Spinal cord (tissue), 10 donors: ENCODE results near the gene SMYD2. TPM values are rescaled to one million over a fixed set of nuclear protein-coding genes. Genes with fewer than 3 reads are reported as not detected.

ENCODE experiments used
- DNase-seq, 6 donors: peaks; one replicate each; pipeline versions ENCODE4 v3.0.0 to v3.0.0-alpha.2; 2013 to 2015; ENCODE audit warnings: low spot score in 6 of 6, low read depth in 4 of 6
- H3K27ac ChIP-seq: one replicate; pipeline ENCODE4 v1.5.1; 2013; ENCODE audit warnings: low read depth, low read length, control low read depth
- H3K27me3 ChIP-seq: one replicate; pipeline ENCODE4 v1.6.1; 2013; ENCODE audit warnings: low read length; ENCODE audit not compliant: control insufficient read depth, insufficient read depth
- H3K36me3 ChIP-seq: one replicate; pipeline ENCODE4 v1.6.1; 2013; ENCODE audit warnings: low read length; ENCODE audit not compliant: control insufficient read depth, insufficient read depth
- H3K4me1 ChIP-seq: one replicate; pipeline ENCODE4 v1.6.1; 2013; ENCODE audit warnings: low read length; ENCODE audit not compliant: control insufficient read depth, insufficient read depth
- H3K4me3 ChIP-seq: one replicate; pipeline ENCODE4 v1.5.1; 2013; ENCODE audit warnings: low read depth, low read length, control low read depth
- H3K9me3 ChIP-seq: one replicate; pipeline ENCODE4 v1.6.1; 2013; ENCODE audit warnings: low read length; ENCODE audit not compliant: control insufficient read depth, insufficient read depth
- WGBS: methylation state at CpG from one replicate; pipeline ENCODE4 v1.1.5; 2013; ENCODE audit warnings: missing lambda C conversion rate; ENCODE audit not compliant: insufficient coverage; 5-methylcytosine and 5-hydroxymethylcytosine counted together
- polyA plus RNA-seq, 2 donors: library from polyadenylated mRNA; unstranded; fragments of 120-200 nt; gene quantifications; one replicate each; pipeline ENCODE4 v1.2.1, GENCODE V29; 2013; ENCODE audit not compliant: insufficient read length in 2 of 2
- total RNA-seq, 2 donors: library from RNA; depleted of rRNA in 1 of 2; stranded (reverse); fragments of 120-200 nt in 1 of 2; fragments of >200 nt in 1 of 2; gene quantifications; one replicate each; pipeline versions ENCODE4 v1.2.3 to v1.2.4, GENCODE V29; 2013 to 2014
- donor health status: healthy.

Gene SMYD2
- total and polyA plus RNA-seq, 4 donors, result 36.7 to 65.1 (median 52.2) TPM

- Histone ChIP-seq H3K9me3 (no peaks in the 10 kb centered on the region), H3K27me3 (no peaks in the 10 kb centered on the region), H3K27ac (no peak overlapping the region), H3K4me1 (no peaks in the 10 kb centered on the region), H3K4me3 (no peak overlapping the region), H3K36me3 (no peaks in the 10 kb centered on the region)
- WGBS, result 85% methylated on average over 10 of the region's 10 CpGs
- no peak for DNase-seq
Observed at GRCh38 chr1:214312530-214313051, 31.6 kb downstream of the SMYD2 start.

DNA sequence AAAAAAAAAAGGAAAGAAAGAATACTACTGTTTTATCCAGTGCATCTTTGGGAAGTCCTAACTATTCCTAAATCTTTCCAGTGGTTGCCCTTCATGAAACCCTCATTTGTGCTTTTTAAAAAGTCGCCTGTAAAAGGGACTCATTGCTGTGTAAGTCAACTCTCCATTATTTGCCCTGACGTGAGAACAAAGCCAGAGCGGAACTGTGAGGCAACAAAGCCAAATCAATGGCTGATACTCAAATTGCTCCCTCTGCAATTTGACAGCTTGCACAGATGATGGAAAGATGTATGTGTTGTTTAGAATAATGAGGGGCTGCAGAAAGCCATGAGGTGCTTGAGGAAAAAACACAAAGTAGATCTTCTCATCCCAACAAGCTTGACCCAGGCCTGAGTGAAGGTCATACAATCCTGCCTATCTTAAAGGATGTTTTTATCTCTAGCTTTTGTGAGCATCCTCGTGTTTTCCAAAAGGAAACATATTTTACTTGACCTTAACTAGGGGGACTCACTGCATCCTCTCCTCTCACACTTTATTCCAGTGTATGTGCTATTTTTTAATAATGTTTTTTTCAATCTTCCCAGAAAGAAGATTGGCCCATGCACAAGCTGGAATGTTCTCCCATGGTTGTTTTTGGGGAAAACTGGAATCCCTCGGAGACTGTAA, 33.4 kb downstream of the SMYD2 start:
- Histone ChIP-seq H3K9me3 (no peaks in the 10 kb centered on the region), H3K4me1 (peaks cover 4% of the 10 kb centered on the region), H3K27me3 (no peaks in the 10 kb centered on the region), H3K4me3 (no peak overlapping the region), H3K36me3 (peaks cover 2% of the 10 kb centered on the region), H3K27ac (no peak overlapping the region)
- no peak for DNase-seq
- 34% methylated on average over 4 of the region's 5 CpGs for WGBS

GRCh38 chr1:214316593-214316992, 35.6 kb downstream of the SMYD2 start:
- no peaks in the 10 kb centered on the region for H3K9me3 ChIP-seq
- no peak overlapping the region for H3K4me3 ChIP-seq
- no peak for DNase-seq
- peaks cover 2% of the 10 kb centered on the region for H3K36me3 ChIP-seq
- peaks cover 4% of the 10 kb centered on the region for H3K4me1 ChIP-seq
- 90% methylated on average over 5 of the region's 5 CpGs for WGBS
- H3K27me3 ChIP-seq, result no peaks in the 10 kb centered on the region
- no peak overlapping the region for H3K27ac ChIP-seq

GRCh38 chr1:214317300-214317699, 36.3 kb downstream of the SMYD2 start:
- Histone ChIP-seq H3K9me3 (no peaks in the 10 kb centered on the region), H3K27ac (no peak overlapping the region), H3K27me3 (no peaks in the 10 kb centered on the region), H3K4me1 (peaks cover 4% of the 10 kb centered on the region), H3K4me3 (no peak overlapping the region), H3K36me3 (peaks cover 2% of the 10 kb centered on the region)
- 21% methylated on average over 3 of the region's 4 CpGs for WGBS
- no peak for DNase-seq

GRCh38 chr1:214317734-214318133, 36.8 kb downstream of the SMYD2 start:
- no peaks in the 10 kb centered on the region for H3K27me3 ChIP-seq
- peaks cover 2% of the 10 kb centered on the region for H3K36me3 ChIP-seq
- 50% methylated on average over 2 of the region's 5 CpGs for WGBS
- H3K4me1 ChIP-seq, result peaks cover 4% of the 10 kb centered on the region
- H3K4me3 ChIP-seq, result peak overlapping the region; percentile 28
- no peak overlapping the region for H3K27ac ChIP-seq
- no peak for DNase-seq
- no peaks in the 10 kb centered on the region for H3K9me3 ChIP-seq

- no peak overlapping the region for H3K27ac ChIP-seq
- no peak for DNase-seq
- 26% methylated on average over 6 of the region's 6 CpGs for WGBS
- no peaks in the 10 kb centered on the region for H3K27me3 ChIP-seq
- no peaks in the 10 kb centered on the region for H3K9me3 ChIP-seq
- no peak overlapping the region for H3K4me3 ChIP-seq
- H3K4me1 ChIP-seq, result peaks cover 4% of the 10 kb centered on the region
- H3K36me3 ChIP-seq, result peaks cover 2% of the 10 kb centered on the region
Observed at GRCh38 chr1:214318356-214318755, 37.4 kb downstream of the SMYD2 start.

DNA sequence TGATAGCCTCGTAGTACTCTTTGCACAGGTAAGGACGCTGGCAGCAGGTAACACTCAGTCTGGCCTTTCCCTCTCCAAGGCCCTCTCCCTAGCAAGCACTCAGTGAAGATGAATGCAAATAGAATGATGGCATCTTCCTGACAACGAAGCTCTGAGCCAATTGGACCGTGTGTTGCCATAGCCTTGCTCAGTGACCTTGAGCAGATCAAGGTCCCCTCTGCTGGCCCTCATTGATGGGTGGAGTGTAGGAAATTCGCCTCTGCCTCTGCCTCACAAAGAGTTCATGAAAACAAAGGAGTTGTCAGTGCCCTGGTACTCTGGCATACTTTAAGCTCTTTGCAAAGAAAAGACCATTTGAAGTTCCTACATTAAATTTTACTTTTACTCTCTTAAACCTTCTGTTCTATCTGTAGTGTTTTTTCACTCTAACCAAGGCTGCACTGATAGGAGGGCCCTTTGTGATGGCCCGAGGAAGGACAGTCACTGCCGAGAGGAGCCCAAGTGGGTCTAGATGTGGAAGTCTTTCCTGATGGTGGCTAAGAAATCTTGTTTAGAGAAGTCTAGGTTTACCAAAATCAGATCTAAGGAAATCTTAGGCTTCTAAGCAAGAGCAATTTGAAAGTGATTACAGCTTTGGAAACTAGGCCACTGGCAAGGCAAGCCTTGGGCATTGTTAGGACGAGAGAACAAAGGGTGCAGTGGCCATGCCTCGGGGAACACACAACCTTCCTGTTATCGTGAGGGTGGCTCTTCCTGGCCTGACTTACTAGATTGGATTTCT, 38.2 kb downstream of the SMYD2 start:
- no peak overlapping the region for H3K4me3 ChIP-seq

GRCh38 chr1:214319938-214320337, 39.0 kb downstream of the SMYD2 start:
- peaks cover 2% of the 10 kb centered on the region for H3K36me3 ChIP-seq
- H3K4me3 ChIP-seq, result no peak overlapping the region
- H3K27me3 ChIP-seq, result no peaks in the 10 kb centered on the region
- H3K9me3 ChIP-seq, result no peaks in the 10 kb centered on the region
- no peak overlapping the region for H3K27ac ChIP-seq
- peaks cover 4% of the 10 kb centered on the region for H3K4me1 ChIP-seq
- DNase-seq, result no peak
- 80% methylated on average over 1 of the region's 5 CpGs for WGBS

More for the DNA sequence above, 38.2 kb downstream of the SMYD2 start:
- H3K9me3 ChIP-seq, result no peaks in the 10 kb centered on the region
- H3K27me3 ChIP-seq, result no peaks in the 10 kb centered on the region
- 75% methylated on average over 6 of the region's 10 CpGs for WGBS
- no peak for DNase-seq
- H3K36me3 ChIP-seq, result peaks cover 2% of the 10 kb centered on the region
- peaks cover 4% of the 10 kb centered on the region for H3K4me1 ChIP-seq
- no peak overlapping the region for H3K27ac ChIP-seq

DNA sequence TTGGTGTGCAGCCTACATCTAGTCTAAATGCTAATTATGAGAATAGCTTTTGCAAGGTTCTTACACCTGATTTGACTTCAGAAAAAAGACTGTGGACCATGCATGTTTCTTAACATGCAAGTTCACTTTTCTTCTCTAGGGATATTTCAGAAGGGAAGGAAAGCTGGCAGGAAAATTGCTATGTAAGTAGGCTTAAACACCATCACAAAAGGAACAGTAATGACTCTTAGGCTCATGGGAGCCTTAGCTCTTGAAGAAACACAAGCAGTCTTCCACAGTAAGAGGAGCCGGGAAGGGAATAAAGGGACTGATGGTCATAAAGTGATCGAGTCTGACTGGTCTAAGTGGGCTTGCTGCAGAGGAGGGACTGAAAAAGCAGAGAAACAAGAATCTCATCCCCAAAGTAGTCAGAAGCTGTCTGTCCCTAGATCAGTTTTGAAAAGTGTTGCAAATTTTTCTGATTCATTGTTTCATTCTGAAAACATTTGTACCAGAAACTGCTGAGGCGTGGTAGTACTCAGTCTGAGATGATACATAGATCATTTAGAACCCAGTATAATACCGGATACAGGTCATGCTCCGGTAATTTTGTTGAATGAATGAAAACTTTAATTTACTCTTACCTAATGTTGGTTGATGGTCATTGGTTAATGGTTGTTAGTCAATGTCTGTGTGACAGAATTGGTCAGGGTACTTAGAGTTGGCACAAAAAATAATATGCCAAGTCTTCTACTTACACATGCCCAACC, 40.9 kb downstream of the SMYD2 start:
- Histone ChIP-seq H3K4me1 (peaks cover 4% of the 10 kb centered on the region), H3K4me3 (no peak overlapping the region), H3K36me3 (peaks cover 2% of the 10 kb centered on the region), H3K27ac (no peak overlapping the region), H3K9me3 (no peaks in the 10 kb centered on the region), H3K27me3 (no peaks in the 10 kb centered on the region)
- peak in 1 of 6 donors; percentile 66 for DNase-seq
- 13% methylated on average over 2 of the region's 5 CpGs for WGBS
